OCI-M2 (cell line): ENCODE results near the gene PEAR1.

ENCODE experiments used
- DNase-seq: peaks from one replicate; lab custom pipeline; 2025; ENCODE audit not compliant: unreplicated experiment; lab: John Stamatoyannopoulos, UW

PEAR1 gene, protein sequence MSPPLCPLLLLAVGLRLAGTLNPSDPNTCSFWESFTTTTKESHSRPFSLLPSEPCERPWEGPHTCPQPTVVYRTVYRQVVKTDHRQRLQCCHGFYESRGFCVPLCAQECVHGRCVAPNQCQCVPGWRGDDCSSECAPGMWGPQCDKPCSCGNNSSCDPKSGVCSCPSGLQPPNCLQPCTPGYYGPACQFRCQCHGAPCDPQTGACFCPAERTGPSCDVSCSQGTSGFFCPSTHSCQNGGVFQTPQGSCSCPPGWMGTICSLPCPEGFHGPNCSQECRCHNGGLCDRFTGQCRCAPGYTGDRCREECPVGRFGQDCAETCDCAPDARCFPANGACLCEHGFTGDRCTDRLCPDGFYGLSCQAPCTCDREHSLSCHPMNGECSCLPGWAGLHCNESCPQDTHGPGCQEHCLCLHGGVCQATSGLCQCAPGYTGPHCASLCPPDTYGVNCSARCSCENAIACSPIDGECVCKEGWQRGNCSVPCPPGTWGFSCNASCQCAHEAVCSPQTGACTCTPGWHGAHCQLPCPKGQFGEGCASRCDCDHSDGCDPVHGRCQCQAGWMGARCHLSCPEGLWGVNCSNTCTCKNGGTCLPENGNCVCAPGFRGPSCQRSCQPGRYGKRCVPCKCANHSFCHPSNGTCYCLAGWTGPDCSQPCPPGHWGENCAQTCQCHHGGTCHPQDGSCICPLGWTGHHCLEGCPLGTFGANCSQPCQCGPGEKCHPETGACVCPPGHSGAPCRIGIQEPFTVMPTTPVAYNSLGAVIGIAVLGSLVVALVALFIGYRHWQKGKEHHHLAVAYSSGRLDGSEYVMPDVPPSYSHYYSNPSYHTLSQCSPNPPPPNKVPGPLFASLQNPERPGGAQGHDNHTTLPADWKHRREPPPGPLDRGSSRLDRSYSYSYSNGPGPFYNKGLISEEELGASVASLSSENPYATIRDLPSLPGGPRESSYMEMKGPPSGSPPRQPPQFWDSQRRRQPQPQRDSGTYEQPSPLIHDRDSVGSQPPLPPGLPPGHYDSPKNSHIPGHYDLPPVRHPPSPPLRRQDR

GRCh38 chr1:156893048-156893953 is at the start of gene PEAR1:
TSS of gene PEAR1 (plus strand) at chr1:156893718. CDS start at chr1:156903927, 10,209 bp downstream.
- no peak for DNase-seq

- no peak for DNase-seq
These were observed 49.4 kb upstream of the PEAR1 start for GRCh38 chr1:156844102-156844501.

DNA sequence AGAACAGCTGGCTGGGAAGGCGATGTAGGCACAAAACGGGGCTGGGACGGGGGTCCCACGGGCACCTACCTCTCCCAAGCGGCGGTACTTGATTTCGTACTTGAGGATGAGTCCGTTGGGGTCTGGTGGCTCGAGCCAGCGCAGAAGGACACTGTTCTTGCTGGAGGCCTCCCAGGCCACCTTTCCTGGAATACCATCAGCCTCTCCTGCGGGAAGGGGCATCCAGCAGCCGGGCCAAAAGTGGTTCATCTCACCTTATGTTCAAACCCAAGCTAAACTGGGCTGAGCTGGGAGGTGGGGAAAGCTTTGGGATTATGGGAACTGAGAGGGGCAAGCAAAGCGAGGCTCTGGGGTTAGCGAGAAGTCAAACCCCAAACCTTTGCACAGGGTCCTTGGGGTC is 48.9 kb upstream of the PEAR1 start:
- no peak for DNase-seq

DNA sequence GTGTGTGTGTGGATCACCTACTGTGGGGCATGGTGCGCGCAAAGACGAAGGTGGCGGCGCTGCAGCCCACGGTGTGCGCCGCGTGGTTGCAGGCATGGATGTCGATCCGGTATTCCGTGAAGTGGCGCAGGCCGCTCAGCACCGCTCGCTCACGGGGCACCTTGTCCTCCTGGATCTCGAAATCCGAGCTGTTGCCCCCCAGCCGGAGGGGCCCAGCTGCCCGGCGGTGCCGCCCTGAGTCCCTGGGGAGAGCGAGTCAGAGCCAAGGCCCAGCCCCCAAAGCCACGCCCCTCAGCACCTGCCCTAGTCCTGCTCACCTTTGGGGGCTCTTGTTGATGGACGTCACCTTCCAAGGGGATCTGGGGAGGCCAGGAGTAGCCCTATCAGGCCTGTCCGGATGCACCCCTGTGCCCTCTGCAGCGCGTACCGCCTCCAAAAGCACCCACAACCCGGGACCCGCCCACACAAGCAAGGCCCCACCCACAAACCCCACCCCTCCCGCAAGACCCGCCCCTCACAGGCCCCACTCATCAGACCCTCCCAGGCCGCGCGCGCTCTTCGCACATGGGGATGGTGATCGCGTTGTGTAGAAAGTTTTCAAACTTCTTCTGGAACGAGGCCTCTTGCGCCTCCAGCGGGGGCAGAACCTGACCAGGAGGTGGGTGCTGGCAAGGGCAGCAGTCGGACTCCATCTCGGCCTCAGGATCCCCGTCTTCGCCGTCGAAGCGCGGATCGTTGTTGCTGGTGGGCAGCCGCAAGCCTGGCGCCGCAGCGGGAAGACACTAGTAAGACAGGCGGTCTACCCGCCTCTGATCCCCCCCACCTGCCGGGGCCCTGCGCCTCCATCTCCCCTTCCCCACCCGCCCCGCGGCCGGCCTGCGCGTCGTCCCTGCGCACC is 48.2 kb upstream of the PEAR1 start:
- no peak for DNase-seq

DNA sequence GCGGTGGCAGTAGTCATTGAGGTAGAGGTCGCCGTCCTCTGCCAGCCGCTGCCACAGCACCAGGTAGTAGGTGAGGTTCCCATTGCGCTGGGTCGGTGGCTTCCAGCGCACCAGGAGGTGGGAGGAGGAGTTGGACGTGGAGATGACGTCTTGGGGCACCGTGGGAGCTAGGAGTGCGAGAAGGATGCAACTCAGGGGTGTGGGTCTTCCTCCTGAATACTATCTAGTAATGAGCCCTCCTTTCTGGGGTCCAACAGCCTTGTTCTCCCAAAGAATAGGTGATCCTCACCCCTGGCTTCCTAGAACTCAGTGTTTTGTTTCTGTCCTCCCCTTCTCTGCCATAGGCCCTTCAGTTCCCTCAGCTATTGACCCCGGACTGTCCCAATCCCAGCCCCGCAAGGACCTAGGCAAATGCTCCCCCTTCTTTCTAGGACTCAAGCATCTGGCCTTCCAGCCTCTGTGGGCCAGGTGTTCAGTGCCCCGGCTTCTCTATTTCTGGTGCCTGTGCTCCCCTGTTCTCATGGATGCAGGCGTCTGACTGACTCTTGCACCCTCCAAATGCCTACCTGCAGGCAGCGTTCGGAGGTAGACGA is 47.5 kb upstream of the PEAR1 start:
- DNase-seq, result no peak

DNA sequence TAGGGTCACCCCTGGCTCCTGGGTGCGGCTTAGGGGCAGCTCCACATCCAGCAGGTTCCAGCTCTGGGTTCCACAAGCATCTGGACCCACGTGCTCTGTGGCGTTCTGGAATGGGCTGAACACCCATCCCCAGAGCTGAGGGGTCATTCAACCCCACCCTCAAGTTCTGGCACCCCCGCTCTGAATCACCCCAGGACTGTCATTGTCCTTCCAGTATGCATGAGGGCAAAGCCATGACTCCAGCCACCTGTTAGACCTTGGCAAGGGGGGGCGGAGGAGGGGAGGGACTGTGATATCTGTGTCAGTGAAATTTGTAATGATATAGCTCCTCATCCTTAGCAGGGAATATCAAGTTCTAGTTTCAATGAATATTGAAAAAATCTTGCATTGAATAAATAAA is 46.9 kb upstream of the PEAR1 start:
- no peak for DNase-seq

GRCh38 chr1:156847591-156848460 is 45.7 kb upstream of the PEAR1 start:
- no peak for DNase-seq

DNA sequence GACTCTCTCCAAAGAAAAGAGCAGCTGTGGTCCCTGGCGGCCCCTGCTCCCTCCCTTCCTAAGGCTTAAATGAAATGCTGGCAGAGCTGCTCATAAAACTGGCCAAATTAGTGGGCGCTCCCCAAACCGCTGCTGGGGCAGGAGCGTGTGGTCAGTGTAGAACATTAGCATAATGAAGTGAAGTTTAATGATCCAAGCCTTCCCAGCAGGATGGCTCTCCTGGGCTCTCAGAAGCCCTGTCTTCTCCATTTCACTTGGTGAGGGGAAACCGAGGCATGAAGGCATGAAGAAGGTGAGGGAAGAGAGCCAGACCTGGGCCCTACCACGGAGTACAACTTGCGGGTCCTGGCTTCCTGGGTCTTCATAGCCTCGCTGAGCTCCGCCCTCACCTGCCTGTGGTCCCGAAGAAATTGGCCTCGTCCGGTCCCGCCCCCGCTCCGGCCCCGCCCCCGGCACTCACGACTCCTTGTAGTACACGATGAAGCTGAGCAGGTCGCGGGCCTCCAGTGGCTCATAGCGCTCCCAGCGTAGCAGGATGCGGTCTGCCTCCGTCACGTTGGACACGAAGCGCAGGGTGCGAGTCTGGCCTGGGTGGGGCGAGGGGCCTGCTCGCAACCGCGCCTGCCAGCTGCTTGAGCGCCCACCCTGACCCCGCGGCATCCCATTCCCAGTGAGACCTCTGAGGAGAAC is 44.9 kb upstream of the PEAR1 start:
- DNase-seq, result no peak

- DNase-seq, result no peak
These were observed 44.4 kb upstream of the PEAR1 start for GRCh38 chr1:156849151-156849496.

DNA sequence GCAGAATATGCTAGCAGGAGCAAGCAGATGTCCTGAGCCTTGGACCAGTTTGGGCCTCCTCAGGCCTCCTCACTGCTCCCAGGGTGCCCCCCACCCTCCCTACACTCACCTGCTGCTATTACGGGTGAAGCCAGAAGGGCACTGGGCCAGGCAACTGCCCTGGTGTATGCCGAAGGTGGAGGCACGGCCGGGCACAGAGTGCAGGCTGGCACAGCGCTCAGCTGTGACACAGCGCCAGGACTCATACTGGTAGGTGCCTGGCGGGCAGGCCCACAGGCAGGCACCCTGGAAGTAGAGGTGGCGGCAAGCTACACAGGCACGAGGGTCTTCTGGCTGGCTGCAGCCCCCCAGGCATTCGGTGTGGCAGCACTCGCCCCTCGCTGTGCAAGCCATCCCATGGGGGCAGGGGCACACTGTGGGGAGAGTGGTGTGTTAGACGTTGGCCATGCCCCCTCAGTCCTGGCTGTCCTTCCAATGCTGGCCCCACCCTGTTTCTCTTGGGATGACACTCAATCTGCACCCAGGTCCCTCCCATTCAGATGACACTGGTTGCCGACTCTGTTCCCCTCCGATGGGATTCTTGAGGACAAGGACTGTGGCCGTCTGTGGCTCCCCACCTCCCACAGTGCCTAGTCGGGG is 41.6 kb upstream of the PEAR1 start:
- DNase-seq, result no peak

GRCh38 chr1:156852418-156852874 is 41.1 kb upstream of the PEAR1 start:
- no peak for DNase-seq

DNA sequence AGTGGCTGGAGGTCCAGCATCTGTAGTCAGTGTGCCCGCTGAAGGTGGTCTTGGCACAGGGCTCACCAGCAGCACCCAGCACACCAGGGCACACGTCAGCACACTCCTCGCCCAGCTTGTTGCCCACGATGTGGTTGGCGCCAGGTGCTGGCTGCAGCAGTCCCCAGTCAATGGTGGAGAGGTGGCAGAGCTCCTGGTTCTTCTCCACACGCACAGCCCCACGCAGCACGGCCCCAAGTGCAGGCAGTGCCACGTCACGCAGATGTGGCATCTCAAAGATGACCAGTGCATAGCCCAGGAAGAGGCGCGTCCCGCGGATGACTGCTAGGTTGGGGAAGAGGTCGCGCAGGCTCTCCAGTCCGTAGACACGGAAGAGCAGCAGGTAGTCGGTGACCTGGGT is 39.8 kb upstream of the PEAR1 start:
- DNase-seq, result no peak

DNA sequence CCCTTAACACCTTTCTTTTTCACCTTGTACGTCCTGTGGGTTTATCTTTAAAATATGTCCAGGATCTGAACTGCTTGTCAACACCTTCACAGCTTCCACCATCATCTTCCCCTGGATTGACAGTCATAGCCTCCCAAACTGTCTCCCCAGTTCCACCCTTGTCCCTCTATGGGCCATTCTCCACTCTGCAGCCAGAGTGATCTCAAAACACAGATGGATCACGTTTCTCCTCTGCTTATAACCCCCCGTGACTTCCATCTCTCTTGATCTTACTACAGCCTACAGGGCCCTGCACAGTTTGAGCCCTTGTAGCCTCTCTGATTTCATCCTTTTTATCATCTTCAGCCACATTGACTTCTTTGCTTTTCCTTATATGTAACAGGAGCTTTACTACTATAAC is 38.9 kb upstream of the PEAR1 start:
- DNase-seq, result no peak

DNA sequence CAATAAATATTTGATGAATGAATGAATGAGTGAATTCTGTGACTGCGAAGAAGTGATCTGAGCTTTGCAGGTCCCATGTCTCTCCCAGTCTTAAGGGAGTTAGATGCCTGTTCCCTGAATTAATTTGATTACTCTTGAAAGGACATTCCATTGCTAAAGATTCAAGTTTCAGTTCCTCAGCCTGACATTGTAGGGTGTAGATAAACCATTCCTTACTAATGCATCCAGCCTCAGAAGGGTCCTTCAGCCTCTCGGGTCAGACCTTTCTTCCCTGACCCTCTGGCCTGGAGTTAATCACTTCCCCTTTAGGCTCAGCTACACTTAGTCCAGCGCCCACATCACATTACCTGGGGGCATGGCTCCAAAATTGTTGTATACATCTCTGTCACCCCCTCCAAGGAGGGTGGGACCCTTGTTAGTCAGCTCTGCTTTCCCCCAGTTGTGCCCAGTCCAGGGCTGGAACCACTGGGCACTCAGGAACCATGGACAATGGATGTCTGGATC is 37.2 kb upstream of the PEAR1 start:
- DNase-seq, result no peak

- no peak for DNase-seq
These were observed 36.0 kb upstream of the PEAR1 start for GRCh38 chr1:156857532-156857931.

- no peak for DNase-seq
These were observed 35.0 kb upstream of the PEAR1 start for GRCh38 chr1:156858555-156858956.

DNA sequence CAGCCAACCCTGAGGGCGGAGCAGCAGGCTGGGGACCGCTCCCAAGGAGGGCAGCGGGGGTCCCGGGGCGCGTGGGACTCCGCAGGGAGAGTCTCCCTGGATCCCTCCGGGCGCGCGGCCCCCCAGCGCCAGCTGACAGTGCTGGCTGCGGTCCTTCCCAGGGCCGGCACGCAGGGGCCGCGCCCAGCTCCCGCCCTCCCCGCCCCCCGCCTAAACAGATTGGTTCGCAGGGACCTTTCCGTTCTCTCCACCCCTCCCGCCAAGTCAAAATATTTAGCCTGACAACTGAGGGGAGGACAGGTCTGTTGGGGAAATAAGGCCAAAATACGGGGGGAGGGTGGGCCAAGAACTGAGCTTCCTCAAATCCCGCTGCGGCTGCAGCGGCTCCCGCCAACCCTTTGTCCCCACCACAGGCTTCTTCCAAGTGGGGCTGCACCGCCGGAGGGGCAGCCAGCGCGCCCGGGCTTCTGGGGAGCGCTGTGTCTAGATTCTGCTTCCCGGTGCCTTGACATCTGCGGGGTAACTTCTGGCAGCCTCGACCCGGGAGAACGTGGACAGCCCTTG is 34.5 kb upstream of the PEAR1 start, which contains the start of gene INSRR:
TSS of gene INSRR (minus strand) at position 159 of the 564 bp plus-strand sequence. CDS start 496 bp downstream, outside the sequence.
- DNase-seq, result no peak
